A549 (cell line): Measurements from ENCODE around the gene LRRC71. TPM values are rescaled to one million over a fixed set of nuclear protein-coding genes. Genes with fewer than 3 reads are reported as not detected.
A peak's percentile ranks its signal among the peaks of the same experiment; 100 is the strongest.

Experiments used
- ATAC-seq, 2 experiments: fragments of 200-7000 bp in 1 of 2; fragments of >200 bp in 1 of 2; cut with Nextera tagmentation in 1 of 2; cut with Tn5 transposase in 1 of 2; 3 replicates each; pipeline versions ENCODE4 v1.8.0 to v1.9.1; 2018 to 2020; ENCODE audit warnings: mild to moderate bottlenecking in 1 of 2, moderate library complexity in 1 of 2
- CTCF ChIA-PET: fragments of 300-600 bp; sonication (Branson Sonifier 250); formaldehyde crosslinking; extraction: SDS; loops from one replicate; lab custom pipeline; 2021; ENCODE audit warnings: antibody characterized with exemption, inconsistent platforms; lab: Yijun Ruan, JAX
- POLR2A ChIA-PET: fragments of 350-600 bp; formaldehyde crosslinking; extraction: SDS; loops from one replicate; lab custom pipeline; 2021; ENCODE audit warnings: antibody characterized with exemption, inconsistent platforms; lab: Yijun Ruan, JAX
- DNase-seq, 2 experiments: peaks; one replicate each; pipeline versions ENCODE4 v3.0.0 to v3.0.0-alpha.2; 2011 to 2016; ENCODE audit warnings: low read depth in 1 of 2, low spot score in 1 of 2
- FAIRE-seq: peaks from 2 replicates; lab custom pipeline; 2011; peaks lifted over from hg19 to GRCh38; lab: Jason Lieb, UNC
- H3K27ac ChIP-seq, 2 experiments: fragments of >200 bp; sonication (Bioruptor Twin); formaldehyde crosslinking; 3 replicates each; pipeline ENCODE4 v1.5.1; 2016 to 2017
- H3K4me1 ChIP-seq: fragments of >200 bp; sonication (Bioruptor Twin); formaldehyde crosslinking; 3 replicates; pipeline ENCODE4 v1.6.1; 2016
- H3K4me2 ChIP-seq: fragments of >200 bp; sonication (Bioruptor Twin); formaldehyde crosslinking; 3 replicates; pipeline ENCODE4 v1.6.1; 2016
- H3K4me3 ChIP-seq: fragments of >200 bp; sonication (Bioruptor Twin); formaldehyde crosslinking; 3 replicates; pipeline ENCODE4 v1.5.1; 2016
- H3K9me3 ChIP-seq: fragments of >200 bp; sonication (Bioruptor Twin); formaldehyde crosslinking; 3 replicates; pipeline ENCODE4 v1.6.1; 2016
- ATOH8 ChIP-seq: fragments of 250-450 bp; sonication (Bioruptor Pico); IDR thresholded peaks from 2 replicates; pipeline ENCODE4 v1.5.0; 2020; ENCODE audit warnings: low read depth, mild to moderate bottlenecking, moderate library complexity
- BCL3 ChIP-seq: fragments of >200 bp; sonication (Bioruptor Twin); formaldehyde crosslinking; IDR thresholded peaks from 3 replicates; pipeline ENCODE4 v1.6.1; 2016
- CBX8 ChIP-seq: fragments of 200-600 bp; sonication (generic); IDR thresholded peaks from 2 replicates; pipeline ENCODE4 v1.6.1; 2016
- CEBPB ChIP-seq, 2 experiments: fragments of >200 bp in 1 of 2; sonication (Bioruptor Twin) in 1 of 2; formaldehyde crosslinking in 1 of 2; IDR thresholded peaks; 2 replicates each; pipeline ENCODE4 v1.6.1; 2012 to 2016
- CHD2 ChIP-seq: fragments of 150-350 bp; IDR thresholded peaks from 2 replicates; pipeline ENCODE4 v1.6.1; 2014; ENCODE audit warnings: low read length; ENCODE audit not compliant: partially characterized antibody
- CHD4 ChIP-seq: fragments of 200-600 bp; sonication (generic); IDR thresholded peaks from 2 replicates; pipeline ENCODE4 v1.6.1; 2016; ENCODE audit warnings: antibody characterized with exemption, mild to moderate bottlenecking, borderline replicate concordance
- E2F6 ChIP-seq: IDR thresholded peaks from 2 replicates; pipeline ENCODE4 v1.6.1; 2012; ENCODE audit warnings: low read depth, borderline replicate concordance
- HEYL ChIP-seq: fragments of 250-450 bp; sonication (Bioruptor Pico); IDR thresholded peaks from 2 replicates; pipeline ENCODE4 v1.8.0; 2021; ENCODE audit warnings: mild to moderate bottlenecking, moderate library complexity
- HMGXB4 ChIP-seq: fragments of 250-450 bp; sonication (Bioruptor Pico); IDR thresholded peaks from 2 replicates; pipeline ENCODE4 v1.5.0; 2021; ENCODE audit warnings: mild to moderate bottlenecking, moderate library complexity, borderline replicate concordance
- HOXA7 ChIP-seq: fragments of 250-450 bp; sonication (Bioruptor Pico); IDR thresholded peaks from 2 replicates; pipeline ENCODE4 v1.5.0; 2020; ENCODE audit warnings: mild to moderate bottlenecking, moderate library complexity
- HOXB13 ChIP-seq: fragments of 250-450 bp; sonication (Bioruptor Pico); IDR thresholded peaks from 2 replicates; pipeline ENCODE4 v1.5.0; 2020; ENCODE audit warnings: low read depth, mild to moderate bottlenecking, moderate library complexity
- KDM1A ChIP-seq: fragments of 200-600 bp; sonication (generic); IDR thresholded peaks from 2 replicates; pipeline ENCODE4 v1.6.1; 2016; ENCODE audit warnings: low read depth, mild to moderate bottlenecking
- MAX ChIP-seq: IDR thresholded peaks from 2 replicates; pipeline ENCODE4 v1.6.1; 2012
- PHF8 ChIP-seq: fragments of 200-600 bp; sonication (generic); IDR thresholded peaks from 2 replicates; pipeline ENCODE4 v1.6.1; 2016; ENCODE audit warnings: low read depth, mild to moderate bottlenecking, antibody characterized with exemption, moderate library complexity, borderline replicate concordance
- POLR2AphosphoS2 ChIP-seq: conservative IDR thresholded peaks from 2 replicates; pipeline ENCODE4 v1.6.1; 2012; ENCODE audit warnings: low read length, improper control_type of control experiment, inconsistent platforms
- RAD21 ChIP-seq, 2 experiments: fragments of >200 bp in 1 of 2; sonication (Bioruptor Twin) in 1 of 2; formaldehyde crosslinking in 1 of 2; IDR thresholded peaks in 1 of 2; conservative IDR thresholded peaks in 1 of 2; 2 replicates in 1 of 2; 3 replicates in 1 of 2; pipeline ENCODE4 v1.6.1; 2012 to 2018; ENCODE audit warnings: inconsistent platforms in 1 of 2
- REST ChIP-seq: fragments of 200-600 bp; sonication (generic); IDR thresholded peaks from 2 replicates; pipeline ENCODE4 v1.6.1; 2016; ENCODE audit warnings: antibody characterized with exemption, mild to moderate bottlenecking, moderate library complexity
- RNF2 ChIP-seq: fragments of 200-600 bp; sonication (generic); IDR thresholded peaks from 2 replicates; pipeline ENCODE4 v1.6.1; 2016; ENCODE audit warnings: low read depth, mild to moderate bottlenecking, antibody characterized with exemption, moderate library complexity, borderline replicate concordance
- USF2 ChIP-seq: fragments of 450-650 bp; IDR thresholded peaks from 2 replicates; pipeline ENCODE4 v1.6.1; 2014; ENCODE audit warnings: antibody characterized with exemption
- ZFP36 ChIP-seq: fragments of 450-650 bp; IDR thresholded peaks from 2 replicates; pipeline ENCODE4 v1.6.1; 2014; ENCODE audit warnings: borderline replicate concordance; ENCODE audit not compliant: partially characterized antibody
- ZNF302 ChIP-seq: fragments of 250-450 bp; sonication (Bioruptor Pico); IDR thresholded peaks from 2 replicates; pipeline ENCODE4 v1.9.0; 2021; ENCODE audit warnings: inconsistent platforms, mild to moderate bottlenecking, moderate library complexity
- WGBS: methylation state at CpG from one replicate; pipeline ENCODE4 v1.1.6; 2017; ENCODE audit errors: missing lambda C conversion rate; 5-methylcytosine and 5-hydroxymethylcytosine counted together
- polyA plus RNA-seq, 4 experiments: library from polyadenylated mRNA; depleted of rRNA in 3 of 4; stranded (reverse); fragments of >200 nt; fragmentation: RNase III in 1 of 4; extraction: RNeasy Plus Mini Kit Qiagen cat#74134 plus additional on column Dnase treatment in 1 of 4; gene quantifications; 2 replicates in 3 of 4; 3 replicates in 1 of 4; pipeline ENCODE4 v1.2.3, GENCODE V29; 2011 to 2017

LRRC71 gene
- polyA plus RNA-seq, 2 of the 4 experiments (the other 2 are of a cell fraction), result 0.10 TPM; not detected in 1

GRCh38 chr1:156959414-156959813 is 39.0 kb downstream of the LRRC71 start (continued):
- TF ChIP-seq E2F6 (no peak), USF2 (no peak)

GRCh38 chr1:156959925-156960324 is 39.5 kb downstream of the LRRC71 start:
- ChIA-PET CTCF (interaction anchor here (1.3 to 2.8 kb wide), 5 partner anchors 9 to 49 kb away, joined by 3 to 10 read pairs (median 6); no protein-coding TSS in a partner anchor), POLR2A (no interaction called here)
- FAIRE-seq (no peak), ATAC-seq (no peak), DNase-seq (no peak)
- Histone ChIP-seq H3K4me1 (no peaks in the 10 kb centered on the region), H3K4me3 (no peak overlapping the region), H3K4me2 (no peak overlapping the region), H3K9me3 (no peaks in the 10 kb centered on the region), H3K27ac (no peak overlapping the region)
- TF ChIP-seq ZFP36, result no peak
- no peak for TF ChIP-seq ZNF302
- no peak for TF ChIP-seq CHD4
- TF ChIP-seq HOXB13 (CRISPR knock-in tag), result no peak
- no peak for TF ChIP-seq RNF2
- TF ChIP-seq ATOH8 (CRISPR knock-in tag), result no peak
- no peak for TF ChIP-seq HEYL (CRISPR knock-in tag)
- TF ChIP-seq PHF8, result no peak
- no peak for TF ChIP-seq CBX8
- TF ChIP-seq CHD2, result no peak
- TF ChIP-seq HMGXB4 (CRISPR knock-in tag), result no peak
- no peak for TF ChIP-seq CEBPB (IDR thresholded peaks at IDR 0.05)
- no peak for TF ChIP-seq HOXA7
- WGBS, result 90% methylated on average over 6 of the region's 6 CpGs

- WGBS, result 53% methylated on average over 4 of the region's 4 CpGs
- Histone ChIP-seq H3K27ac (no peak overlapping the region), H3K4me2 (no peak overlapping the region), H3K4me1 (no peaks in the 10 kb centered on the region), H3K4me3 (no peak overlapping the region), H3K9me3 (no peaks in the 10 kb centered on the region)
- POLR2A ChIA-PET, result no interaction called here
- DNase-seq (peak; percentile 25 to 41), ATAC-seq (peak; percentile 78 to 93), FAIRE-seq (no peak)
- CTCF ChIA-PET, result no interaction called here
- no peak for TF ChIP-seq ZNF302
- no peak for TF ChIP-seq ZFP36
- TF ChIP-seq RNF2, result no peak
- no peak for TF ChIP-seq E2F6
- TF ChIP-seq RAD21 (conservative IDR thresholded peaks at IDR 0.05 in 1 of 2, IDR thresholded peaks at IDR 0.05 in 1 of 2), result 0 out of 5 replicates have a peak, but pooled peaks of 1 of the 2 experiments have one; percentile 33
- TF ChIP-seq BCL3, result no peak
- no peak for TF ChIP-seq MAX
- no peak for TF ChIP-seq POLR2AphosphoS2
- TF ChIP-seq REST, result no peak
- TF ChIP-seq CEBPB (IDR thresholded peaks at IDR 0.05), result no peak
- TF ChIP-seq KDM1A, result no peak
Observed at GRCh38 chr1:156961709-156962108, 41.3 kb downstream of the LRRC71 start.
